Neural cell (in vitro differentiated cells): ENCODE measurements around the gene GPS1. TPM values are rescaled to one million over a fixed set of nuclear protein-coding genes. Genes with fewer than 3 reads are reported as not detected.

Source experiments
- H2AFZ ChIP-seq: fragments of 200-600, 300-800 bp; sonication (generic), shearing (Covaris generic); 2 replicates; pipeline ENCODE4 v1.6.0; 2014; ENCODE audit warnings: low read depth, mild to moderate bottlenecking, antibody characterized with exemption, low read length, moderate library complexity
- H3F3A ChIP-seq: fragments of 200-600 bp; shearing (Covaris generic); 2 replicates; pipeline ENCODE4 v1.6.1; 2016; ENCODE audit warnings: mild to moderate bottlenecking, moderate library complexity, mixed read lengths, antibody characterized with exemption, low read length; ENCODE audit not compliant: insufficient read depth, poor library complexity, severe bottlenecking
- H3K27ac ChIP-seq: fragments of 200-600, 300-800 bp; sonication (generic), shearing (Covaris generic); 2 replicates; pipeline ENCODE4 v1.5.1; 2014; ENCODE audit warnings: mild to moderate bottlenecking, low read length, moderate library complexity
- H3K27me3 ChIP-seq: fragments of 300-800, 200-600 bp; sonication (generic), shearing (Covaris generic); 2 replicates; pipeline ENCODE4 v1.6.0; 2014; ENCODE audit warnings: mild to moderate bottlenecking, low read depth, low read length, moderate library complexity; ENCODE audit not compliant: insufficient read depth
- H3K36me3 ChIP-seq: fragments of 300-800, 200-600 bp; sonication (generic), shearing (Covaris generic); 2 replicates; pipeline ENCODE4 v1.5.1; 2014; ENCODE audit warnings: mild to moderate bottlenecking, antibody characterized with exemption, low read length, moderate library complexity; ENCODE audit not compliant: insufficient read depth
- H3K4me2 ChIP-seq: fragments of 300-800, 200-600 bp; sonication (generic), shearing (Covaris generic); 2 replicates; pipeline ENCODE4 v1.6.0; 2014; ENCODE audit warnings: mild to moderate bottlenecking, low read length
- H3K4me3 ChIP-seq: fragments of 300-800, 200-600 bp; sonication (generic), shearing (Covaris generic); 2 replicates; pipeline ENCODE4 v1.5.1; 2014; ENCODE audit warnings: mild to moderate bottlenecking, low read length, moderate library complexity
- H3K79me2 ChIP-seq: fragments of 200-600 bp; shearing (Covaris generic); replicated peaks from 2 replicates; pipeline ENCODE4 v1.6.0; 2014; ENCODE audit warnings: mild to moderate bottlenecking, low read length, moderate library complexity; ENCODE audit not compliant: insufficient read depth
- H3K9ac ChIP-seq: fragments of 300-800, 200-600 bp; sonication (generic), shearing (Covaris generic); 2 replicates; pipeline ENCODE4 v1.6.1; 2016; ENCODE audit warnings: mild to moderate bottlenecking, low read length, mixed read lengths
- H3K9me2 ChIP-seq: fragments of 200-600 bp; shearing (Covaris generic); 2 replicates; pipeline ENCODE4 v1.6.1; 2016; ENCODE audit warnings: mild to moderate bottlenecking, low read length, mixed read lengths; ENCODE audit not compliant: insufficient read depth
- H3K9me3 ChIP-seq: fragments of 200-600, 300-800 bp; sonication (generic), shearing (Covaris generic); 2 replicates; pipeline ENCODE4 v1.6.1; 2016; ENCODE audit warnings: mild to moderate bottlenecking, mixed run types, low read length, moderate library complexity, mixed read lengths
- H4K20me1 ChIP-seq: fragments of 200-600 bp; shearing (Covaris generic); 2 replicates; pipeline ENCODE4 v1.6.1; 2016; ENCODE audit warnings: mild to moderate bottlenecking, mixed run types; ENCODE audit not compliant: insufficient read depth
- CTCF ChIP-seq: fragments of 450-650 bp; IDR thresholded peaks from 2 replicates; pipeline ENCODE4 v1.5.1; 2014; ENCODE audit warnings: antibody characterized with exemption, mild to moderate bottlenecking, moderate library complexity; ENCODE audit not compliant: poor library complexity, severe bottlenecking
- EP300 ChIP-seq: fragments of 450-650 bp; conservative IDR thresholded peaks from 2 replicates; pipeline ENCODE4 v1.6.1; 2014; ENCODE audit warnings: antibody characterized with exemption, mild to moderate bottlenecking, moderate library complexity; ENCODE audit not compliant: poor library complexity, severe bottlenecking
- EZH2 ChIP-seq: fragments of 200-600, 300-800 bp; shearing (Covaris generic), sonication (generic); IDR thresholded peaks from 2 replicates; pipeline ENCODE4 v1.6.1; 2014; ENCODE audit warnings: antibody characterized with exemption, low read length, borderline replicate concordance, mild to moderate bottlenecking; ENCODE audit not compliant: insufficient read depth, poor library complexity, severe bottlenecking
- MXI1 ChIP-seq: fragments of 450-650 bp; conservative IDR thresholded peaks from 2 replicates; pipeline ENCODE4 v1.6.1; 2014; ENCODE audit warnings: antibody characterized with exemption, mild to moderate bottlenecking; ENCODE audit not compliant: poor library complexity, severe bottlenecking
- POLR2AphosphoS5 ChIP-seq: IDR thresholded peaks from 2 replicates; pipeline ENCODE4 v1.6.1; 2012
- RAD21 ChIP-seq: fragments of 450-650 bp; conservative IDR thresholded peaks from 2 replicates; pipeline ENCODE4 v1.6.1; 2014; ENCODE audit warnings: antibody characterized with exemption, mild to moderate bottlenecking, moderate library complexity
- REST ChIP-seq: IDR thresholded peaks from 2 replicates; pipeline ENCODE4 v1.6.1; 2012; ENCODE audit warnings: borderline replicate concordance
- SMC3 ChIP-seq: fragments of 450-650 bp; conservative IDR thresholded peaks from 2 replicates; pipeline ENCODE4 v1.6.1; 2014; ENCODE audit warnings: antibody characterized with exemption, mild to moderate bottlenecking, moderate library complexity; ENCODE audit not compliant: poor library complexity
- TAF1 ChIP-seq: IDR thresholded peaks from 2 replicates; pipeline ENCODE4 v1.6.1; 2012; ENCODE audit warnings: low read depth
- polyA plus RNA-seq: library from polyadenylated mRNA; depleted of rRNA; stranded (reverse); fragments of >200 nt; gene quantifications from 2 replicates; pipeline ENCODE4 v1.2.3, GENCODE V29; 2014

Gene GPS1
- polyA plus RNA-seq, 1 donor from 2014 or later = 170 TPM

GRCh38 chr17:82008941-82009405 lies 42.7 kb upstream of the GPS1 start:
- no peaks in the 10 kb centered on the region for H3K9me3 ChIP-seq
- H3K9ac ChIP-seq = no peak overlapping the region
- no peaks in the 10 kb centered on the region for H3K36me3 ChIP-seq
- TF ChIP-seq RAD21 = no peak
- no peak for TF ChIP-seq TAF1
- TF ChIP-seq CTCF = no peak
- no peak for TF ChIP-seq REST
- TF ChIP-seq SMC3 = no peak
- no peak for TF ChIP-seq EZH2
- no peak overlapping the region for H3K4me3 ChIP-seq
- no peak overlapping the region for H3K27ac ChIP-seq
- H4K20me1 ChIP-seq = no peaks in the 10 kb centered on the region
- no peak overlapping the region for H3K4me2 ChIP-seq
- H3F3A ChIP-seq = no peaks in the 10 kb centered on the region
- no peaks in the 10 kb centered on the region for H3K9me2 ChIP-seq
- H3K79me2 ChIP-seq = no peaks in the 10 kb centered on the region
- no peak overlapping the region for H2AFZ ChIP-seq
- H3K27me3 ChIP-seq = no peaks in the 10 kb centered on the region

- H3K27me3 ChIP-seq = no peaks in the 10 kb centered on the region
- no peaks in the 10 kb centered on the region for H3K9me2 ChIP-seq
- no peaks in the 10 kb centered on the region for H3K79me2 ChIP-seq
- no peak overlapping the region for H3K27ac ChIP-seq
- no peak overlapping the region for H3K9ac ChIP-seq
- TF ChIP-seq EZH2 = no peak
- TF ChIP-seq MXI1 = no peak
- TF ChIP-seq EP300 = no peak
- no peak for TF ChIP-seq SMC3
- TF ChIP-seq TAF1 = no peak
- TF ChIP-seq RAD21 = no peak
- no peak for TF ChIP-seq POLR2AphosphoS5
- no peak for TF ChIP-seq REST
- TF ChIP-seq CTCF = no peak
- no peak overlapping the region for H2AFZ ChIP-seq
- H3K4me2 ChIP-seq = no peak overlapping the region
- H3K9me3 ChIP-seq = no peaks in the 10 kb centered on the region
- no peak overlapping the region for H3K4me3 ChIP-seq
- no peaks in the 10 kb centered on the region for H3K36me3 ChIP-seq
- H4K20me1 ChIP-seq = no peaks in the 10 kb centered on the region
- H3F3A ChIP-seq = no peaks in the 10 kb centered on the region
Observed at GRCh38 chr17:82009413-82009812, 42.3 kb upstream of the GPS1 start.
